ENCODE measurements around the gene PAQR6. TPM values are rescaled to one million over a fixed set of nuclear protein-coding genes. Genes with fewer than 3 reads are reported as not detected.

Gene PAQR6
- total and polyA plus RNA-seq, 4 donors, result 0.22 to 0.85 (median 0.49) TPM

- peaks cover 3 to 26% (median 13%) of the 10 kb centered on the region in 4 donors for H3K36me3 ChIP-seq (ENCODE audit: control insufficient read depth in 4 of 4, insufficient read depth in 3 of 4, low read depth in 1 of 4, low read length in 3 of 4)
- H3K27me3 ChIP-seq (ENCODE audit: control insufficient read depth in 4 of 4, insufficient read depth in 4 of 4, low read length in 3 of 4), result no peaks in the 10 kb centered on the region
- TF ChIP-seq NR2F2 (IDR thresholded peaks at IDR 0.05) (no peak), JUND (IDR thresholded peaks at IDR 0.05) (no peak), HNF4A (conservative IDR thresholded peaks at IDR 0.05) (no peak), FOXA2 (IDR thresholded peaks at IDR 0.05) (no peak), SP1 (IDR thresholded peaks at IDR 0.05) (no peak), EGR1 (IDR thresholded peaks at IDR 0.05; ENCODE audit: low read depth in 2 of 2) (no peak), MAX (IDR thresholded peaks at IDR 0.05) (no peak), RXRA (IDR thresholded peaks at IDR 0.05) (no peak), ATF3 (IDR thresholded peaks at IDR 0.05) (no peak), REST (IDR thresholded peaks at IDR 0.05) (no peak), CTCF (IDR thresholded peaks at IDR 0.05; ENCODE audit: low read depth, low read length, missing input control) (no peak), TAF1 (conservative IDR thresholded peaks at IDR 0.05) (no peak), RAD21 (IDR thresholded peaks at IDR 0.05) (no peak), HNF4G (IDR thresholded peaks at IDR 0.05) (no peak), YY1 (IDR thresholded peaks at IDR 0.05) (no peak), FOXA1 (IDR thresholded peaks at IDR 0.05) (no peak), ZBTB33 (IDR thresholded peaks at IDR 0.05) (no peak), GABPA (IDR thresholded peaks at IDR 0.05 in 1 of 2, conservative IDR thresholded peaks at IDR 0.05 in 1 of 2) (no peak)
- no peak overlapping the region for H3K4me3 ChIP-seq (ENCODE audit: low read depth in 1 of 3, low read length in 3 of 3)
- no peak overlapping the region for H3K9ac ChIP-seq (ENCODE audit: low read depth in 1 of 2, low read length in 2 of 2)
- DNase-seq (ENCODE audit: low spot score), result no peak
- no peak overlapping the region for H3K27ac ChIP-seq (ENCODE audit: low read depth in 1 of 2, low read length in 2 of 2)
- peaks cover 0 to 4% (median under 1%) of the 10 kb centered on the region in 4 donors for H3K4me1 ChIP-seq (ENCODE audit: control insufficient read depth in 4 of 4, insufficient read depth in 4 of 4, low read length in 3 of 4)
- no peaks in the 10 kb centered on the region for H3K9me3 ChIP-seq (ENCODE audit: control insufficient read depth in 4 of 4, low read length in 3 of 4)
- 93% methylated on average over 11 of the region's 11 CpGs for WGBS
These were observed 17.9 kb downstream of the PAQR6 start for GRCh38 chr1:156229809-156230472.

Measured in liver (tissue), 9 donors.